PC-9 (cell line): ENCODE results near the gene MCCC2. TPM values are rescaled to one million over a fixed set of nuclear protein-coding genes. Genes with fewer than 3 reads are reported as not detected.

Experiments
- BruUV-seq: library from RNA; stranded (reverse); fragments of 400-500 nt; replicated peaks from 2 replicates; lab custom pipeline; 2021; lab: Mats Ljungman, UMichigan
- CTCF ChIA-PET: fragments of 300-600 bp; sonication (Branson Sonifier 250); formaldehyde crosslinking; loops from one replicate; lab custom pipeline; 2022; ENCODE audit warnings: antibody characterized with exemption; lab: Charles Lee
- POLR2A ChIA-PET: fragments of 300-600 bp; sonication (Branson Sonifier 250); formaldehyde crosslinking; loops from one replicate; lab custom pipeline; 2022; ENCODE audit warnings: antibody characterized with exemption; ENCODE audit not compliant: unreplicated experiment; lab: Charles Lee
- DNase-seq, 2 experiments: peaks; one replicate each; pipeline versions ENCODE4 v3.0.0 to v3.0.0-alpha.2; 2015 to 2022; ENCODE audit warnings: mixed read lengths in 1 of 2
- H2AFZ ChIP-seq: fragments of 200-600 bp; sonication (generic); 2 replicates; pipeline ENCODE4 v1.8.1; 2017; ENCODE audit warnings: antibody characterized with exemption
- H3F3A ChIP-seq: fragments of 200-600 bp; sonication (generic); 2 replicates; pipeline ENCODE4 v1.8.1; 2017; ENCODE audit warnings: antibody characterized with exemption, mild to moderate bottlenecking, low read depth; ENCODE audit not compliant: insufficient read depth
- H3K27ac ChIP-seq: fragments of 200-600 bp; sonication (generic); 2 replicates; pipeline ENCODE4 v1.6.1; 2016; ENCODE audit warnings: mixed run types
- H3K27me3 ChIP-seq: fragments of 200-600 bp; sonication (generic); 2 replicates; pipeline ENCODE4 v1.6.1; 2016; ENCODE audit warnings: low read depth, mixed run types; ENCODE audit not compliant: insufficient read depth
- H3K36me3 ChIP-seq: fragments of 200-600 bp; sonication (generic); 2 replicates; pipeline ENCODE4 v1.6.1; 2016; ENCODE audit warnings: low read depth, mixed run types
- H3K4me1 ChIP-seq: fragments of 200-600 bp; sonication (generic); replicated peaks from 2 replicates; pipeline ENCODE4 v1.6.1; 2016; ENCODE audit warnings: mixed run types; ENCODE audit not compliant: insufficient read depth
- H3K4me2 ChIP-seq: fragments of 200-600 bp; sonication (generic); 2 replicates; pipeline ENCODE4 v1.6.1; 2017; ENCODE audit warnings: mixed run types
- H3K4me3 ChIP-seq: fragments of 200-600 bp; sonication (generic); 2 replicates; pipeline ENCODE4 v1.6.1; 2016; ENCODE audit warnings: mixed run types
- H3K79me2 ChIP-seq: fragments of 200-600 bp; sonication (generic); 2 replicates; pipeline ENCODE4 v1.6.1; 2017; ENCODE audit warnings: low read depth, mixed run types
- H3K9me2 ChIP-seq: fragments of 200-600 bp; sonication (generic); 2 replicates; pipeline ENCODE4 v1.8.1; 2017; ENCODE audit warnings: mild to moderate bottlenecking; ENCODE audit not compliant: insufficient read depth
- H3K9me3 ChIP-seq: fragments of 200-600 bp; sonication (generic); 2 replicates; pipeline ENCODE4 v1.8.1; 2016; ENCODE audit warnings: low read depth; ENCODE audit not compliant: insufficient read depth
- H4K20me1 ChIP-seq: fragments of 200-600 bp; sonication (generic); 2 replicates; pipeline ENCODE4 v1.8.1; 2017; ENCODE audit not compliant: insufficient read depth
- EZH2 ChIP-seq: fragments of 200-600 bp; sonication (generic); IDR thresholded peaks from 2 replicates; pipeline ENCODE4 v1.8.0; 2017; ENCODE audit warnings: antibody characterized with exemption, low read depth
- intact Hi-C: fragments of 100-400 bp; cut with micrococcal nuclease; formaldehyde crosslinking; loops from one replicate; pipeline ENCODE4 v1.10.0; 2022; ENCODE audit not compliant: unreplicated experiment
- total RNA-seq: library from RNA; stranded (reverse); gene quantifications from 2 replicates; pipeline ENCODE4 v1.2.3, GENCODE V29; 2021
- TF ChIP-seq, protein P1 (sequence below): fragments of 200-600 bp; sonication (generic); conservative IDR thresholded peaks from 2 replicates; pipeline ENCODE4 v1.6.1; 2017; ENCODE audit warnings: mixed run types, antibody characterized with exemption, mild to moderate bottlenecking, moderate library complexity

MCCC2 gene
- total RNA-seq, 1 experiment from 2014 or later, result 87.0 TPM

DNA sequence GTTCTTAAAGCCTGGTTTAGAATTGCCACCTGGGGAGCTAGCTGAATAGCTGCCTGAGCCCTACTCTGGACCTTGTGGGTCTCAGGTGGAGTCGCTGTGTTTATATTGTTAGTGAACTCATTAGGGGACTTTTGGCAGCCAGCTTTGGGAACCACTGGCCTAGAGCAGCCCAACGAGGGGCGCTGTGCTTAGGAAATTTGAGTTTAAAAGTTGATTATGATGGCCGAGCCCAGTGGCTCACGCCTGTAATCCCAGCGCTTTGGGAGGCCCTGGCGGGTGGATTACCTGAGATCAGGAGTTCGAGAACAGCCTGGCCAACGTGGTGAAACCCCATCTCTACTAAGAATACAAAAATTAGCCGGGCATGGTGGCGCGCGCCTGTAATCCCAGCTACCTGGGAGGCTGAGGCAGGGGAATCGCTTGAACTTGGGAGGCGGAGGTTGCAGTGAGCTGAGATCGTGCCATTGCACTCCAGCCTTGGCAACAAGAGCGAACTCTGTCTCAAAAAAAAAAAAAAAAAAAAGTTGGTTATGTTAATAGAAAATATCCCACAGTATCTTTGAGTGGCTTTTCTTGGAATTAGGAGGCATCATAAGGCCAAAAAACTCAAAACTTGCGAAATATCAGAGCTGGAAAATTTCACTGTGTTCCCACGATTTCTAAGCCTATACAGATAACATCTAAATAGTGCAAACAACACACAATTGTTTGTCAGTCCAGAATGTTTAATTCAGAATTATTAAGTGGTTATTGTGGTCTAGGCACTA is 809 bp downstream of the MCCC2 start:
- H3K4me2 ChIP-seq, result peak overlapping the region; percentile 78
- H3K9me2 ChIP-seq, result no peaks in the 10 kb centered on the region
- H3K36me3 ChIP-seq, result no peaks in the 10 kb centered on the region; the same call in 1 of the 2 replicates
- no peak for DNase-seq
- peak overlapping the region; percentile 70 for H3K27ac ChIP-seq
- H4K20me1 ChIP-seq, result no peaks in the 10 kb centered on the region
- H3K4me3 ChIP-seq, result peak overlapping the region; percentile 73
- H3K9me3 ChIP-seq, result no peaks in the 10 kb centered on the region; the same call in 1 of the 2 replicates
- CTCF ChIA-PET, result interaction anchor here (0.6 to 1.9 kb wide), 2 partner anchors 13 to 15 kb away, joined by 6 to 14 read pairs; no protein-coding TSS in a partner anchor
- POLR2A ChIA-PET, result interaction anchor here (0.6 to 1.0 kb wide), 3 partner anchors 10 to 510 kb away, joined by 3 to 7 read pairs (median 4); no protein-coding TSS in a partner anchor
- H3K27me3 ChIP-seq, result no peaks in the 10 kb centered on the region
- peaks cover 22% of the 10 kb centered on the region for H3F3A ChIP-seq
- peaks cover 23% of the 10 kb centered on the region for H3K4me1 ChIP-seq
- intact Hi-C loops, result loop anchor here (2.0 kb wide), 1 partner anchor 13 kb away; no protein-coding TSS in a partner anchor
- H2AFZ ChIP-seq, result peak overlapping the region; percentile 93
- BruUV-seq, result no TSS peak
- TF ChIP-seq, protein P1, sequence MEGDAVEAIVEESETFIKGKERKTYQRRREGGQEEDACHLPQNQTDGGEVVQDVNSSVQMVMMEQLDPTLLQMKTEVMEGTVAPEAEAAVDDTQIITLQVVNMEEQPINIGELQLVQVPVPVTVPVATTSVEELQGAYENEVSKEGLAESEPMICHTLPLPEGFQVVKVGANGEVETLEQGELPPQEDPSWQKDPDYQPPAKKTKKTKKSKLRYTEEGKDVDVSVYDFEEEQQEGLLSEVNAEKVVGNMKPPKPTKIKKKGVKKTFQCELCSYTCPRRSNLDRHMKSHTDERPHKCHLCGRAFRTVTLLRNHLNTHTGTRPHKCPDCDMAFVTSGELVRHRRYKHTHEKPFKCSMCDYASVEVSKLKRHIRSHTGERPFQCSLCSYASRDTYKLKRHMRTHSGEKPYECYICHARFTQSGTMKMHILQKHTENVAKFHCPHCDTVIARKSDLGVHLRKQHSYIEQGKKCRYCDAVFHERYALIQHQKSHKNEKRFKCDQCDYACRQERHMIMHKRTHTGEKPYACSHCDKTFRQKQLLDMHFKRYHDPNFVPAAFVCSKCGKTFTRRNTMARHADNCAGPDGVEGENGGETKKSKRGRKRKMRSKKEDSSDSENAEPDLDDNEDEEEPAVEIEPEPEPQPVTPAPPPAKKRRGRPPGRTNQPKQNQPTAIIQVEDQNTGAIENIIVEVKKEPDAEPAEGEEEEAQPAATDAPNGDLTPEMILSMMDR, result no peak
- TF ChIP-seq EZH2, result no peak
- peaks cover 55% of the 10 kb centered on the region for H3K79me2 ChIP-seq

DNA sequence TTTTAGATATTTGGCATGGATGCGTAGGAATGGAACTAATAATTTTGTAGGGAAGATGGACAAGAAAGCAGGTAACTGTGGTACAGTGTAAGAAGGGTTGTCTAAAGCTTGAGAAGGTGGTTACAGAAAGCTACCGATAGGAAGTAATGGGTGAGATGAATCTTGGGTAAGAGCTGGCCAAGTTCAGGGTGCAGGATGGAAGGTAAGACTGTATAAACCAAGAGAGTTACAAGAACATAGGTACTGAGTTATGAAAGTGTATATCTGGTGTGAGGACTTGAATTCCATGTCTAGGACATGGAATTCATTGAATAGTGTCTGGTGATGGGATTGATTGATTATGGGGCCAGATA is 1.4 kb downstream of the MCCC2 start:
- ChIA-PET POLR2A (no interaction called here), CTCF (no interaction called here)
- peaks cover 58% of the 10 kb centered on the region for H3K79me2 ChIP-seq
- no TSS peak for BruUV-seq
- H3F3A ChIP-seq, result peaks cover 22% of the 10 kb centered on the region
- H3K9me3 ChIP-seq, result no peaks in the 10 kb centered on the region; the same call in 1 of the 2 replicates
- H3K36me3 ChIP-seq, result no peaks in the 10 kb centered on the region; the same call in 1 of the 2 replicates
- H3K27me3 ChIP-seq, result no peaks in the 10 kb centered on the region
- TF ChIP-seq, protein P1, result no peak
- no peak for TF ChIP-seq EZH2
- H3K4me3 ChIP-seq, result peak overlapping the region; percentile 73
- H3K27ac ChIP-seq, result peak overlapping the region; percentile 70; the same call in 1 of the 2 replicates
- H3K9me2 ChIP-seq, result no peaks in the 10 kb centered on the region
- H2AFZ ChIP-seq, result no peak overlapping the region
- no peak for DNase-seq
- intact Hi-C loops, result no loop called here
- peak overlapping the region; percentile 78 for H3K4me2 ChIP-seq
- H3K4me1 ChIP-seq, result peaks cover 23% of the 10 kb centered on the region
- no peaks in the 10 kb centered on the region for H4K20me1 ChIP-seq

DNA sequence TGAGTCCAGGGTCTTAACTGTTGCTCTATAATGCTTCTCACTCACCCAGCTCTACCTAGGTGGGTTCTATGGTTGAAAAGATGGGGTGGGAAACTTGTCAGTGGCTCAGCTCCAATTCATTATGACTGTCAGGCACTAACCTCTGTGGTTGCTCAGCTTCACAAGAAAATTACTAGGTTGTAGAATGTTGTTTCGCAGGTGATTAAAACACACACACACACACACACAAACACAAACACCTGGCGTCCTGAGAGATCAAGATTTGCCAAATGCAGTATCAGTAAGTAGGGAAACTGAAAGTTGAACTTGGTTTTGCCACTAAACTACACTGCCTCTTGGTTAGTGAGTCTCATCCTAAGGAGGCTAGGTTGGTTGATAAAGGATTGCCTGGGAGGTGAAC is 2.8 kb downstream of the MCCC2 start:
- DNase-seq, result no peak
- Histone ChIP-seq H3F3A (peaks cover 22% of the 10 kb centered on the region), H3K4me3 (no peak overlapping the region), H3K27me3 (no peaks in the 10 kb centered on the region), H3K4me1 (peaks cover 23% of the 10 kb centered on the region), H3K27ac (no peak overlapping the region), H3K79me2 (peaks cover 58% of the 10 kb centered on the region), H4K20me1 (no peaks in the 10 kb centered on the region), H2AFZ (no peak overlapping the region), H3K4me2 (peak overlapping the region; percentile 78; the same call in 1 of the 2 replicates), H3K36me3 (no peaks in the 10 kb centered on the region; the same call in 1 of the 2 replicates), H3K9me2 (no peaks in the 10 kb centered on the region), H3K9me3 (no peaks in the 10 kb centered on the region; the same call in 1 of the 2 replicates)
- ChIA-PET POLR2A (no interaction called here), CTCF (no interaction called here)
- no TSS peak for BruUV-seq
- TF ChIP-seq EZH2, result no peak
- TF ChIP-seq, protein P1, result no peak
- intact Hi-C loops, result no loop called here
